ENCODE data around the gene CACNA1A. TPM values are rescaled to one million over a fixed set of nuclear protein-coding genes. Genes with fewer than 3 reads are reported as not detected.
"Not testable (repeated sequence)": the region's sequence is repeated elsewhere in the genome, so short reads cannot be mapped to it uniquely, and the experiment has no call there.

The CACNA1A gene
- polyA plus RNA-seq, 1 donor (not counting 4 experiments of a cell fraction or from before 2014, with no cell fraction given) = not detected

DNA sequence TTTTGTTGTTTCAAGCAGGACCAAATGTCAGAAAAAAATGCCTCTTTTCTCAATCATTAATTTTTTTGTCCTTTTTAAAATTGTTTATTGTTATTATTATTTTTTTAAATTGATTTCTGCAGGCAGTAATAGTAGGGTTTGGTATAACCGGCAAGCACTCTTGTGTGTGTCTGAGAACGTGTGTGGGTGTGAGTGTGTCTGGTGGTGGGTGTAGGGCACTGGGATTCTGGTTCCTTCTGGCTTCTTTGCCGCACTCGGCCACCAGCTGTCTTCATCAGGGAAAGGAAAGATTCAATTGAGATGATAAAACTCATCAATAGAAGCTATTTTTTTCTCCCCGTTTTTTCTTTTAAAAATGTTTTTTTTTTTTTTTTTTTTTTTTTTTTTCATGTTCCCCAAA, 299.7 kb downstream of the CACNA1A start:
- H3K79me2 ChIP-seq (ENCODE audit: control insufficient read depth, insufficient read depth, low read length) = no peaks in the 10 kb centered on the region
- H2AFZ ChIP-seq (ENCODE audit: control insufficient read depth, low read length) = no peak overlapping the region
- no peaks in the 10 kb centered on the region for H3K9me3 ChIP-seq (ENCODE audit: control insufficient read depth, low read depth, low read length)
- TF ChIP-seq, protein P1, sequence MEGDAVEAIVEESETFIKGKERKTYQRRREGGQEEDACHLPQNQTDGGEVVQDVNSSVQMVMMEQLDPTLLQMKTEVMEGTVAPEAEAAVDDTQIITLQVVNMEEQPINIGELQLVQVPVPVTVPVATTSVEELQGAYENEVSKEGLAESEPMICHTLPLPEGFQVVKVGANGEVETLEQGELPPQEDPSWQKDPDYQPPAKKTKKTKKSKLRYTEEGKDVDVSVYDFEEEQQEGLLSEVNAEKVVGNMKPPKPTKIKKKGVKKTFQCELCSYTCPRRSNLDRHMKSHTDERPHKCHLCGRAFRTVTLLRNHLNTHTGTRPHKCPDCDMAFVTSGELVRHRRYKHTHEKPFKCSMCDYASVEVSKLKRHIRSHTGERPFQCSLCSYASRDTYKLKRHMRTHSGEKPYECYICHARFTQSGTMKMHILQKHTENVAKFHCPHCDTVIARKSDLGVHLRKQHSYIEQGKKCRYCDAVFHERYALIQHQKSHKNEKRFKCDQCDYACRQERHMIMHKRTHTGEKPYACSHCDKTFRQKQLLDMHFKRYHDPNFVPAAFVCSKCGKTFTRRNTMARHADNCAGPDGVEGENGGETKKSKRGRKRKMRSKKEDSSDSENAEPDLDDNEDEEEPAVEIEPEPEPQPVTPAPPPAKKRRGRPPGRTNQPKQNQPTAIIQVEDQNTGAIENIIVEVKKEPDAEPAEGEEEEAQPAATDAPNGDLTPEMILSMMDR (optimal IDR thresholded peaks at IDR 0.05 in 1 of 3, IDR thresholded peaks at IDR 0.05 in 1 of 3, conservative IDR thresholded peaks at IDR 0.05 in 1 of 3; ENCODE audit: extremely low read depth in 1 of 3, insufficient read depth in 2 of 3, low read length in 3 of 3) = no peak
- TF ChIP-seq EZH2 (IDR thresholded peaks at IDR 0.05; ENCODE audit: low read length) = no peak
- FAIRE-seq (no peak), DNase-seq (ENCODE audit: low read depth, low spot score) (no peak)
- no peak overlapping the region for H3K4me2 ChIP-seq (ENCODE audit: control insufficient read depth, extremely low read depth, insufficient read depth, low read depth, low read length)
- H4K20me1 ChIP-seq (ENCODE audit: control insufficient read depth, extremely low read depth, insufficient read depth, low read length) = no peaks in the 10 kb centered on the region
- dilution Hi-C loops (cut with MboI; ENCODE audit: extremely low pct_ligation_motif_present, low sequenced_read_pairs) = no loop called here
- no peak overlapping the region for H3K27ac ChIP-seq (ENCODE audit: control insufficient read depth, insufficient read depth, low read length)
- no peak overlapping the region for H3K4me3 ChIP-seq (ENCODE audit: control insufficient read depth in 2 of 3, extremely low read depth in 1 of 3, insufficient read depth in 2 of 3, low read depth in 1 of 3, low read length in 3 of 3)
- no peak overlapping the region for H3K9ac ChIP-seq (ENCODE audit: control insufficient read depth, extremely low read depth, insufficient read depth, low read length)
- no peaks in the 10 kb centered on the region for H3K9me1 ChIP-seq (ENCODE audit: control insufficient read depth, extremely low read depth, insufficient read depth, low read length)
- peaks cover 6% of the 10 kb centered on the region for H3K27me3 ChIP-seq (ENCODE audit: control insufficient read depth, extremely low read depth, insufficient read depth, low read length)
- no peaks in the 10 kb centered on the region for H3K4me1 ChIP-seq (ENCODE audit: control insufficient read depth, extremely low read depth, insufficient read depth, low read length)
- H3K36me3 ChIP-seq (ENCODE audit: control insufficient read depth in 2 of 2, extremely low read depth in 1 of 2, insufficient read depth in 2 of 2, low read length in 2 of 2) = no peaks in the 10 kb centered on the region

DNA sequence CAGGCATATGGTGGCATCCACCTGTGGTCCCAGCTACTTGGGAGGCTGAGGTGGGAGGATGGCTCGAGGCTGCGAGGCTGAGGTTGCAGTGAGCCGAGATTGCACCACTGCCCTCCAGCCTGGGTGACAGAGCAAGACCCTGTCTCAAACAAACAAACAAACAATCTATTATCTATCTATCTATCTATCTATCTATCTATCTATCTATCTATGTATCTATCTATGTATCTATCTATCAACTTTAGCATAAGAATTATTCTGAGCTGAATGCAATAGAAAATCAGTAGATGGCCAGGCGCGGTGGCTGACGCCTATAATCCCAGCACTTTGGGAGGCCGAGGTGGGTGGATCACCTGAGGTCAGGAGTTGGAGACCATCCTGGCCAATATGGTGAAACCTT, 304.2 kb downstream of the CACNA1A start:
- H3K27me3 ChIP-seq (ENCODE audit: control insufficient read depth, extremely low read depth, insufficient read depth, low read length); H3K4me1 ChIP-seq (ENCODE audit: control insufficient read depth, extremely low read depth, insufficient read depth, low read length); H3K4me3 ChIP-seq (ENCODE audit: control insufficient read depth in 2 of 3, extremely low read depth in 1 of 3, insufficient read depth in 2 of 3, low read depth in 1 of 3, low read length in 3 of 3); H2AFZ ChIP-seq (ENCODE audit: control insufficient read depth, low read length); H3K4me2 ChIP-seq (ENCODE audit: control insufficient read depth, extremely low read depth, insufficient read depth, low read depth, low read length); FAIRE-seq; DNase-seq (ENCODE audit: low read depth, low spot score); dilution Hi-C loops (cut with MboI; ENCODE audit: extremely low pct_ligation_motif_present, low sequenced_read_pairs); H4K20me1 ChIP-seq (ENCODE audit: control insufficient read depth, extremely low read depth, insufficient read depth, low read length); H3K9me1 ChIP-seq (ENCODE audit: control insufficient read depth, extremely low read depth, insufficient read depth, low read length); H3K9me3 ChIP-seq (ENCODE audit: control insufficient read depth, low read depth, low read length); H3K9ac ChIP-seq (ENCODE audit: control insufficient read depth, extremely low read depth, insufficient read depth, low read length); H3K27ac ChIP-seq (ENCODE audit: control insufficient read depth, insufficient read depth, low read length); H3K79me2 ChIP-seq (ENCODE audit: control insufficient read depth, insufficient read depth, low read length); H3K36me3 ChIP-seq (ENCODE audit: control insufficient read depth in 2 of 2, extremely low read depth in 1 of 2, insufficient read depth in 2 of 2, low read length in 2 of 2): not testable (repeated sequence)

DNA sequence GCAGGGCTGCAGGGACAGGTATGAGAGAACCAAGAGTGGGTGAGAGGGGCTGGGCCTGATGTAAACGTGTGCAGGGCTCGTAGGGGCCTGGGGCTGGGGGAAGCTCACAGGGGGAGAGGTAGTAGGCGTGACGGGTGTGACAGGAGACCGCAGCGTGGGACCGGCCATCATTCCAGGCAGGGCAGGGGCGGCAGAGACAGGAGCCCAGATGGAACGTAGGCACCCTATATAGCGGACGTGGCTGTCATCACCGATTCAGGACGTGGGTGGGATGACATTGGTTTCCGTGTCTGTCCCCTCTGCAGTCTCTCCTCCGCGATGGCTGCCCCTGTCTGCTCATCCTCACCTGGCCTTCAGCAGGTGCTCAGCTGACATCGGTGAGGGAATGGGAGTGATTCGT, 307.6 kb downstream of the CACNA1A start:
- H3K36me3 ChIP-seq (ENCODE audit: control insufficient read depth in 2 of 2, extremely low read depth in 1 of 2, insufficient read depth in 2 of 2, low read length in 2 of 2) = no peaks in the 10 kb centered on the region
- DNase-seq (ENCODE audit: low read depth, low spot score) (no peak), FAIRE-seq (no peak)
- H2AFZ ChIP-seq (ENCODE audit: control insufficient read depth, low read length) = no peak overlapping the region
- no peaks in the 10 kb centered on the region for H3K27me3 ChIP-seq (ENCODE audit: control insufficient read depth, extremely low read depth, insufficient read depth, low read length)
- H3K27ac ChIP-seq (ENCODE audit: control insufficient read depth, insufficient read depth, low read length) = no peak overlapping the region
- H3K4me3 ChIP-seq (ENCODE audit: control insufficient read depth in 2 of 3, extremely low read depth in 1 of 3, insufficient read depth in 2 of 3, low read depth in 1 of 3, low read length in 3 of 3) = no peak overlapping the region
- H3K4me1 ChIP-seq (ENCODE audit: control insufficient read depth, extremely low read depth, insufficient read depth, low read length) = no peaks in the 10 kb centered on the region
- H3K4me2 ChIP-seq (ENCODE audit: control insufficient read depth, extremely low read depth, insufficient read depth, low read depth, low read length) = no peak overlapping the region
- no peaks in the 10 kb centered on the region for H3K79me2 ChIP-seq (ENCODE audit: control insufficient read depth, insufficient read depth, low read length)
- H3K9me1 ChIP-seq (ENCODE audit: control insufficient read depth, extremely low read depth, insufficient read depth, low read length) = no peaks in the 10 kb centered on the region
- H3K9ac ChIP-seq (ENCODE audit: control insufficient read depth, extremely low read depth, insufficient read depth, low read length) = no peak overlapping the region
- H4K20me1 ChIP-seq (ENCODE audit: control insufficient read depth, extremely low read depth, insufficient read depth, low read length) = no peaks in the 10 kb centered on the region
- no peaks in the 10 kb centered on the region for H3K9me3 ChIP-seq (ENCODE audit: control insufficient read depth, low read depth, low read length)
- TF ChIP-seq, protein P1 (optimal IDR thresholded peaks at IDR 0.05 in 1 of 3, IDR thresholded peaks at IDR 0.05 in 1 of 3, conservative IDR thresholded peaks at IDR 0.05 in 1 of 3; ENCODE audit: extremely low read depth in 1 of 3, insufficient read depth in 2 of 3, low read length in 3 of 3) = no peak
- dilution Hi-C loops (cut with MboI; ENCODE audit: extremely low pct_ligation_motif_present, low sequenced_read_pairs) = no loop called here

All from keratinocyte (primary cell).